ENCODE measurements around the gene ZNF556. TPM values are rescaled to one million over a fixed set of nuclear protein-coding genes. Genes with fewer than 3 reads are reported as not detected.
"Not testable (repeated sequence)": the region's sequence is repeated elsewhere in the genome, so short reads cannot be mapped to it uniquely, and the experiment has no call there.

The ZNF556 gene
- total RNA-seq, 1 donor from 2014 or later: 19.3 TPM

DNA sequence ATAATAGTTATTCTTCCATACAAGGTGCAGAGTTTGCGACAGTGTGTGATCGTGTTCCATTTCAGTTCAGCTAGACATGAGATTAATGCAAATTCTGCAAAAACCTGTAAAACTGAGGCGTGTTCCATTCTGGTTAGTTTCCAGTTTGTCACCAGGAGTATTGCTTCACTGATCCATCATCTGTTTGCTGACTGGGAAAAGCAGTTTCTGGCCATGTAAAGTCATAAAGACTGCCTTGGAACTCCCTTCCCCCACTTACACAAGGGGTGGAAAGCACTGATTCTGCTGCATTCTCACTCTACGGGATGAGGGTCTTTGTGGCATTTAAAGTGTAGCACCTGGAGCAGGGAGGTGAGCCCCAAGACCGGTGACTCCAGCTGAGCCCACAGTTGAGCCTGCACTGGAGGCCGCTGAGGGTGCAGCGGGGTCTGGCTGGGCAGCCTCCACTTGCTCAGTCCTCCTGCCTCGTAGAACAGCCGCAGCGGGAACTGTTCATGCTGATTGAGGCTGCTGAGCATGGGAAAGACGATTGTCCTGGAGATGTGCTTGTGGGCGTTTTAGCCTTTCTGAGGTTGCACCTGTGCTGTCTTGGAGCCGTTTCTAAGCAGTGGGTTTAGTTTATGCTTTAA lies 35.6 kb downstream of the ZNF556 start:
- Histone ChIP-seq H3K9me3 (ENCODE audit: control insufficient read depth in 3 of 3, low read length in 3 of 3) (no peaks in the 10 kb centered on the region), H3K9ac (ENCODE audit: low read depth in 1 of 3, low read length in 3 of 3) (no peak overlapping the region), H3K36me3 (ENCODE audit: control insufficient read depth in 3 of 3, insufficient read depth in 3 of 3, low read length in 3 of 3) (no peaks in the 10 kb centered on the region), H3K4me1 (ENCODE audit: control insufficient read depth in 3 of 3, insufficient read depth in 3 of 3, low read length in 3 of 3) (peaks cover 0 to 9% (median 4%) of the 10 kb centered on the region in 3 donors), H3K4me3 (ENCODE audit: low read length in 3 of 3) (no peak overlapping the region), H3K27me3 (ENCODE audit: control insufficient read depth in 3 of 3, insufficient read depth in 3 of 3, low read length in 3 of 3) (no peaks in the 10 kb centered on the region), H3K27ac (ENCODE audit: low read depth, low read length) (no peak overlapping the region)

DNA sequence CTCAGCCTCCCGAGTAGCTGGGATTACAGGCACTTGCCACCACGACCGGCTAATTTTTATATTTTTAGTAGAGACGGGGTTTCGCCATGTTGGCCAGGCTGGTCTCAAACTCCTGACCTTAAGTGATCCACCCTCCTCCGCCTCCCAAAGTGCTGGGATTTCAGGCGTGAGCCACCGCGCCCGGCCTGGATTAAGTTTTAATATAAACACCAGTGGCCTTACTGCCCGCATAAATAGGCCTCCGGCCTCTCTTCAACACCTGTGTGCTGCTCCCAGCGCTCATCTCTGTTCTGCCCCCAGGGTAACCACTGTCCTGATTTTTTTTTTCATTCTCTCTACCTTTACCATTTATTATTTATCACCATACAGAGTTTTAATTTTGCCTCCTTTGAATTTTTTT lies 36.2 kb downstream of the ZNF556 start:
- not testable (repeated sequence) for H3K36me3 ChIP-seq (ENCODE audit: control insufficient read depth in 3 of 3, insufficient read depth in 3 of 3, low read length in 3 of 3); H3K4me3 ChIP-seq (ENCODE audit: low read length in 3 of 3); H3K27ac ChIP-seq (ENCODE audit: low read depth, low read length); H3K9ac ChIP-seq (ENCODE audit: low read depth in 1 of 3, low read length in 3 of 3); H3K27me3 ChIP-seq (ENCODE audit: control insufficient read depth in 3 of 3, insufficient read depth in 3 of 3, low read length in 3 of 3); H3K9me3 ChIP-seq (ENCODE audit: control insufficient read depth in 3 of 3, low read length in 3 of 3); H3K4me1 ChIP-seq (ENCODE audit: control insufficient read depth in 3 of 3, insufficient read depth in 3 of 3, low read length in 3 of 3)

DNA sequence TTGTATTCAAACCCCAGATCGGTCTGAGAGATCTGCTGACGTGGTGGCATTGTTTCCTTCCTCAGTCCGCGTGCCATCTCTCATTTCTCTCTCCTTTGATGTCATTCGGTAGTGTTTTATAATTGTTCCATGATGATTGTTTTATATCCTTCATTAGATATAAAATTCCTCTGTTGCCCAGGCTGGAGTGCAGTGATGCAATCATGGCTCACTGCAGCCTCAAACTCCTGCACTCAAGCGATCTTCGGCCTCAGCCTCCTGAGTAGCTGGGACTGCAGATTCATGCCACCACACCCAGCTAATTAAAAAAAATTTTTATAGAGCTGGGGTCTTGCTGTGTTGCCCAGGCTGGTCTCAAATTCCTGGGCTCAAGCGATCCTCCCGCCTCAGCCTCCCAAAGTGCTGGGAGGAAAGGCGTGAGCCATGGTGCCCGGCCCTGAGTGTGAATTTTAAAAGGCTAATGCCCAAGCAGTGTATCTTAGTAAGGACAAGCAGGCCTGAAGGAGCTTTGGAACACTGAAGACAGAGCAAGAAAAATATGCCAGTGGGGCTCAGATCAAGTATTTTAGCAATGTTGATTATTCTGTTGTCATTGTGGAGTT lies 38.9 kb downstream of the ZNF556 start:
- Histone ChIP-seq H3K27ac (ENCODE audit: low read depth, low read length) (no peak overlapping the region), H3K36me3 (ENCODE audit: control insufficient read depth in 3 of 3, insufficient read depth in 3 of 3, low read length in 3 of 3) (no peaks in the 10 kb centered on the region), H3K9ac (ENCODE audit: low read depth in 1 of 3, low read length in 3 of 3) (no peak overlapping the region), H3K9me3 (ENCODE audit: control insufficient read depth in 3 of 3, low read length in 3 of 3) (no peaks in the 10 kb centered on the region), H3K27me3 (ENCODE audit: control insufficient read depth in 3 of 3, insufficient read depth in 3 of 3, low read length in 3 of 3) (no peaks in the 10 kb centered on the region), H3K4me1 (ENCODE audit: control insufficient read depth in 3 of 3, insufficient read depth in 3 of 3, low read length in 3 of 3) (peaks cover 0 to 5% (median 4%) of the 10 kb centered on the region in 3 donors), H3K4me3 (ENCODE audit: low read length in 3 of 3) (no peak overlapping the region)

DNA sequence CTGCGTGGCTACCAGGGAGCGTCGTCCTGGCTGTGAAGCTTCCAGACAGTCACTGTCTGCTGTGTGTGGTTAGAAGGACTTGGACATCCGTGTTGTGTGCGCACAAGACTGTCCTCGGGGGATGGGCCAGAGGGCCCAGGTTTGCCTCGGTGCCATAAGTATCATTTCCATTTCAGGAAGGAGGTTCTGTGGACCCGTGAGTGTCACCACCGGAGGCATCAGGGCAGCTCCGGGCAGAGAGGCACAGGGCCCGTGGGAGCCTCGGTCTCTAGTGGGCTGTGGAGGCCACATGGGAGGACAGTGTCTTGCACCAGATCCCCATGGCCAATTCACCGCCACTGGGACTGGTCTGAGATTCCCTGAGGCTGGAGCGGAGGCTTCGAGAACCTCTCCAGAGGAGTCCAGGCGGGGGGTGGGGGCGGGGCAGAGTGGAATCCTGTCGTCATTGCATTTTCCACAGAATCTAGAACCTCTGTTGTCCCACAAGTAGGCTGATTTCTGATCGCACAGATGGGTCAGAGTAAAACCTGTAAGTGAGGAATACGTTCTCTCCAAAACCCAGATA lies 39.6 kb downstream of the ZNF556 start:
- Histone ChIP-seq H3K27ac (ENCODE audit: low read depth, low read length) (no peak overlapping the region), H3K27me3 (ENCODE audit: control insufficient read depth in 3 of 3, insufficient read depth in 3 of 3, low read length in 3 of 3) (no peaks in the 10 kb centered on the region), H3K9ac (ENCODE audit: low read depth in 1 of 3, low read length in 3 of 3) (no peak overlapping the region), H3K36me3 (ENCODE audit: control insufficient read depth in 3 of 3, insufficient read depth in 3 of 3, low read length in 3 of 3) (no peaks in the 10 kb centered on the region), H3K4me3 (ENCODE audit: low read length in 3 of 3) (no peak overlapping the region), H3K9me3 (ENCODE audit: control insufficient read depth in 3 of 3, low read length in 3 of 3) (no peaks in the 10 kb centered on the region), H3K4me1 (ENCODE audit: control insufficient read depth in 3 of 3, insufficient read depth in 3 of 3, low read length in 3 of 3) (peaks cover 0 to 4% (median 3%) of the 10 kb centered on the region in 3 donors)

DNA sequence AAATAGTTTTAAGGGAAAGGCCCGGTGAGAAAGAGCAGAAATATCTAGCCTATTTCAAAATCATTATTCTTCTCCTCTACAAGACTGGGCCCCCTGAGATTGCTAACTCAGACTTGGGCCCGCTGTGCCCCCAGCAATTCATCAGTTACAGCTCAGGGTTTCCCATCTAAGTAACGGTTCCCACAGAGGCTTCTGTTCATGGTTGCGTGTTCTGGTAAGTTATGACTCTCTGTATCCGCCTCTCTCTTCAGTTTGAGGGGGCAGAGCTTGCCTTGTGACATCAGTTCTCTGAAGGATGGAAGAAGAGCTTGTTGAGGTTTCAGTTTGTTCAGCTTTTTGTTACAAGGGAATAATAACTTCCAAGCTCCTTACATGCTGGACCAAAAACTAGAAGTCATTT lies 45.2 kb downstream of the ZNF556 start:
- Histone ChIP-seq H3K27ac (ENCODE audit: low read depth, low read length) (no peak overlapping the region), H3K4me1 (ENCODE audit: control insufficient read depth in 3 of 3, insufficient read depth in 3 of 3, low read length in 3 of 3) (no peaks in the 10 kb centered on the region), H3K4me3 (ENCODE audit: low read length in 3 of 3) (no peak overlapping the region), H3K27me3 (ENCODE audit: control insufficient read depth in 3 of 3, insufficient read depth in 3 of 3, low read length in 3 of 3) (no peaks in the 10 kb centered on the region), H3K36me3 (ENCODE audit: control insufficient read depth in 3 of 3, insufficient read depth in 3 of 3, low read length in 3 of 3) (peaks cover 7 to 14% (median 11%) of the 10 kb centered on the region in 3 donors), H3K9me3 (ENCODE audit: control insufficient read depth in 3 of 3, low read length in 3 of 3) (peaks cover 4 to 5% (median 5%) of the 10 kb centered on the region in 3 donors), H3K9ac (ENCODE audit: low read depth in 1 of 3, low read length in 3 of 3) (no peak overlapping the region)

DNA sequence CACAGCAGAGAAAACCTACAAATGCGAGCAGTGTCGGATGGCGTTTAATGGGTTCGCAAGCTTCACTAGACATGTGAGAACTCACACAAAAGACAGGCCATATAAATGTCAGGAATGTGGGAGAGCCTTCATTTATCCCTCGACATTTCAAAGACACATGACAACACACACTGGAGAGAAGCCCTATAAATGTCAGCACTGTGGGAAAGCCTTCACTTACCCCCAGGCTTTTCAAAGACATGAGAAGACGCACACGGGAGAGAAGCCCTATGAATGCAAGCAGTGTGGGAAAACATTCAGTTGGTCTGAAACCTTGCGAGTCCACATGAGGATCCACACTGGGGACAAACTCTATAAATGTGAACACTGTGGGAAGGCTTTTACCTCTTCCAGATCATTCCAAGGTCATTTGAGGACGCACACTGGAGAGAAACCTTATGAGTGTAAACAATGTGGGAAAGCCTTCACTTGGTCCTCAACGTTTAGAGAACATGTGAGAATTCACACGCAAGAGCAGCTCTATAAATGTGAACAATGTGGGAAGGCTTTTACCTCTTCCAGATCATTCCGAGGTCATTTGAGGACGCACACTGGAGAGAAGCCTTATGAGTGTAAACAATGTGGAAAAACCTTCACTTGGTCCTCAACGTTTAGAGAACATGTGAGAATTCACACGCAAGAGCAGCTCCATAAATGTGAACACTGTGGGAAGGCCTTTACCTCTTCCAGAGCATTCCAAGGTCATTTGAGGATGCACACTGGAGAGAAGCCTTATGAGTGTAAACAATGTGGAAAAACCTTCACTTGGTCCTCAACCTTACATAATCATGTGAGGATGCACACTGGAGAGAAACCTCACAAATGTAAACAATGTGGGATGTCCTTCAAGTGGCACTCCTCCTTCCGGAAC lies 50.4 kb downstream of the ZNF556 start:
- H3K4me3 ChIP-seq (ENCODE audit: low read length in 3 of 3): no peak overlapping the region
- H3K27me3 ChIP-seq (ENCODE audit: control insufficient read depth in 3 of 3, insufficient read depth in 3 of 3, low read length in 3 of 3): no peaks in the 10 kb centered on the region
- no peaks in the 10 kb centered on the region for H3K4me1 ChIP-seq (ENCODE audit: control insufficient read depth in 3 of 3, insufficient read depth in 3 of 3, low read length in 3 of 3)
- H3K9me3 ChIP-seq (ENCODE audit: control insufficient read depth in 3 of 3, low read length in 3 of 3): peaks cover 4 to 12% (median 11%) of the 10 kb centered on the region in 3 donors
- H3K9ac ChIP-seq (ENCODE audit: low read depth in 1 of 3, low read length in 3 of 3): no peak overlapping the region
- H3K27ac ChIP-seq (ENCODE audit: low read depth, low read length): no peak overlapping the region
- H3K36me3 ChIP-seq (ENCODE audit: control insufficient read depth in 3 of 3, insufficient read depth in 3 of 3, low read length in 3 of 3): peaks cover 16 to 29% (median 28%) of the 10 kb centered on the region in 3 donors

DNA sequence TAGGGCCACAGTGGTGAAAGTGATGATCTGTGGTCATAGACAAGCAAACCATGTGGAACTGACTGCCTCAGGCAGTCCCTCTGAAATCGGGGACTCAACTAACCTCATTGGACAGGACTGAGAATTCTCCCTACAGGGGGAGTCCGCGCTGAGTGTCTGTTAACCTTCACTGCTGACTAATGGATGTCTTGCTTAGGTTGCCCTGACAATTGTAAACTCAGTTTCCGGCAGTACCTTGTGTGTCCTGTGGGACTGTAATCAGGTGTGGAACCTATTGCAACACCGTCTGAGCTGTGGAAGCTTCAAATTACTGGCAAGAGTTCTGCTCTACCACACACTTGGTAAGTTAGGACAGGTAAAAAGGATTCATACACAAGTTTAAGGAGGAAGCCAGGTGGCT lies 55.9 kb downstream of the ZNF556 start:
- H3K36me3 ChIP-seq (ENCODE audit: control insufficient read depth in 3 of 3, insufficient read depth in 3 of 3, low read length in 3 of 3): peaks cover 2 to 11% (median 8%) of the 10 kb centered on the region in 3 donors
- H3K4me1 ChIP-seq (ENCODE audit: control insufficient read depth in 3 of 3, insufficient read depth in 3 of 3, low read length in 3 of 3): peaks cover 0 to 3% (median 2%) of the 10 kb centered on the region in 3 donors
- peaks cover 0 to 1% (median under 1%) of the 10 kb centered on the region in 3 donors for H3K9me3 ChIP-seq (ENCODE audit: control insufficient read depth in 3 of 3, low read length in 3 of 3)
- H3K27ac ChIP-seq (ENCODE audit: low read depth, low read length): no peak overlapping the region
- no peak overlapping the region for H3K9ac ChIP-seq (ENCODE audit: low read depth in 1 of 3, low read length in 3 of 3)
- H3K27me3 ChIP-seq (ENCODE audit: control insufficient read depth in 3 of 3, insufficient read depth in 3 of 3, low read length in 3 of 3): no peaks in the 10 kb centered on the region
- H3K4me3 ChIP-seq (ENCODE audit: low read length in 3 of 3): no peak overlapping the region

DNA sequence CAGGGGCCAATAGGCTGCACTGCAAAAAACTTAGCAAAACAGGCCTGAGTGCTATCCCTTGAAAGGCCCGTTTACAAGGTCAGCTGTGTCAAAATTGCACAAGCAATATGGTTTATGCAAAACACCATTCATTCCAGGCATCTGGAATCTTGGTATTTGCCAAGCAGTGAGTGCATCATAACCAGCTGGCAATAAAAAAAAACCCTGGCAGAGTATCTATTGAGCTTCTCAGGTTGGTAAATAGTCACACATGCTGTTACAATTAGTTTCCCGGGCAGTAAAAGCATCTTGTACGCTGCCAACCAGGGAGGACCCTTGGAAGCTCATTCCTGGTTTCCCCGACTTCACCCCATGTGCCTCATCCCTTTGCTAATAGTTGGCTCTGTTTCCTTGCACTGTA lies 56.4 kb downstream of the ZNF556 start:
- no peak overlapping the region for H3K27ac ChIP-seq (ENCODE audit: low read depth, low read length)
- no peak overlapping the region for H3K4me3 ChIP-seq (ENCODE audit: low read length in 3 of 3)
- no peak overlapping the region for H3K9ac ChIP-seq (ENCODE audit: low read depth in 1 of 3, low read length in 3 of 3)
- no peaks in the 10 kb centered on the region for H3K9me3 ChIP-seq (ENCODE audit: control insufficient read depth in 3 of 3, low read length in 3 of 3)
- peaks cover 0 to 3% (median 2%) of the 10 kb centered on the region in 3 donors for H3K4me1 ChIP-seq (ENCODE audit: control insufficient read depth in 3 of 3, insufficient read depth in 3 of 3, low read length in 3 of 3)
- H3K27me3 ChIP-seq (ENCODE audit: control insufficient read depth in 3 of 3, insufficient read depth in 3 of 3, low read length in 3 of 3): no peaks in the 10 kb centered on the region
- peaks cover 0 to 9% (median 4%) of the 10 kb centered on the region in 3 donors for H3K36me3 ChIP-seq (ENCODE audit: control insufficient read depth in 3 of 3, insufficient read depth in 3 of 3, low read length in 3 of 3)

DNA sequence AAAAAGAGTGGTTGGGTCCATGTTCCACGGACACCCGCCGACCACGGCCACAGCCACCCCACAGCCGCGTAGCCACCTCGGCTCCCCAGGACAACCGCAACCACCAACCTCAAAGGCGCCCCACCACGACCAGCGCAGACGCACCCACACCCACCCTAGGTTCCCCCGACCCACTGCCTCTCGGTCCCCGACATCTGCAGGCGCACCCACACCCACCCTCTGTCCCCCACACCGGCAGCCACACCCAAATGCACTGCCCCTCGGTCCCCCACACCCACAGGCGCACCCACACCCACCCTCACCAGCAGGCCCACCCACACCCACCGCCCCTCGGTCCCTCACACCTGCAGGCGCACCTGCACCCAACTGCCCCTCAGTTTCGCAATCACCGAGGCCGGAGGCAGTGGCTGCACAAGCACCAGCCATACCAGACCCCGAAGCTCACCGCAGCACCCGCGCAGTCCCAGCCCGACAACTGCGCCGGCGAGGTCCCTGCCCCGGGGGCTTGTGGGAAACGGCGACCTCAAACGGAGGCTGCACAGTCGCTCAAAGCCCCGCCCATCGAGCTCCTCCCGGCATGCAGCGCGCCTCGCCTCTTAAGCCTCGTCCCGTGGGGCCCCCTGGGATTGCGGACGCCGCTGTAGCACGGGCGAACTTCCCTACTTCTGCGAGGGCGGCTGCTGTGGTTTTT lies 59.4 kb downstream of the ZNF556 start:
- Histone ChIP-seq H3K9ac (ENCODE audit: low read depth in 1 of 3, low read length in 3 of 3) (no peak overlapping the region), H3K9me3 (ENCODE audit: control insufficient read depth in 3 of 3, low read length in 3 of 3) (peaks cover 0 to 5% (median 2%) of the 10 kb centered on the region in 3 donors), H3K36me3 (ENCODE audit: control insufficient read depth in 3 of 3, insufficient read depth in 3 of 3, low read length in 3 of 3) (peaks cover 1 to 6% (median 5%) of the 10 kb centered on the region in 3 donors), H3K27me3 (ENCODE audit: control insufficient read depth in 3 of 3, insufficient read depth in 3 of 3, low read length in 3 of 3) (no peaks in the 10 kb centered on the region), H3K27ac (ENCODE audit: low read depth, low read length) (no peak overlapping the region), H3K4me1 (ENCODE audit: control insufficient read depth in 3 of 3, insufficient read depth in 3 of 3, low read length in 3 of 3) (peaks cover 0 to 3% (median 2%) of the 10 kb centered on the region in 3 donors), H3K4me3 (ENCODE audit: low read length in 3 of 3) (no peak overlapping the region)
